Keratinocyte (primary cell): ENCODE measurements around the gene SOX8. TPM values are rescaled to one million over a fixed set of nuclear protein-coding genes. Genes with fewer than 3 reads are reported as not detected.

Experiments used
- DNase-seq: peaks from one replicate; pipeline ENCODE4 v3.0.0-alpha.2; 2011; ENCODE audit warnings: low read depth, missing footprints, low spot score
- FAIRE-seq: peaks from 2 replicates; lab custom pipeline; 2011; peaks lifted over from hg19 to GRCh38; lab: Jason Lieb, UNC
- H2AFZ ChIP-seq: 2 replicates; pipeline ENCODE4 v1.6.0; 2012; ENCODE audit warnings: low read length, control low read depth, inconsistent platforms; ENCODE audit not compliant: control insufficient read depth
- H3K27ac ChIP-seq: 2 replicates; pipeline ENCODE4 v1.5.1; 2011; ENCODE audit warnings: low read length; ENCODE audit not compliant: control insufficient read depth, insufficient read depth
- H3K27me3 ChIP-seq: 3 replicates; pipeline ENCODE4 v1.6.0; 2011; ENCODE audit warnings: low read length; ENCODE audit not compliant: control insufficient read depth, insufficient read depth; ENCODE audit errors: extremely low read depth
- H3K36me3 ChIP-seq, 2 experiments: 2 replicates in 1 of 2; 3 replicates in 1 of 2; pipeline ENCODE4 v1.5.1; 2011; ENCODE audit warnings: low read length in 2 of 2, mild to moderate bottlenecking in 1 of 2; ENCODE audit not compliant: control insufficient read depth in 2 of 2, insufficient read depth in 2 of 2; ENCODE audit errors: extremely low read depth in 1 of 2
- H3K4me1 ChIP-seq: 3 replicates; pipeline ENCODE4 v1.5.1; 2011; ENCODE audit warnings: low read length; ENCODE audit not compliant: control insufficient read depth, insufficient read depth; ENCODE audit errors: extremely low read depth
- H3K4me2 ChIP-seq: 3 replicates; pipeline ENCODE4 v1.6.0; 2011; ENCODE audit warnings: low read depth, low read length; ENCODE audit not compliant: control insufficient read depth, insufficient read depth; ENCODE audit errors: extremely low read depth
- H3K4me3 ChIP-seq, 3 experiments: fragments of 200-600 bp in 1 of 3; sonication (generic) in 1 of 3; 2 replicates in 2 of 3; 3 replicates in 1 of 3; pipeline ENCODE4 v1.5.1; 2011 to 2016; ENCODE audit warnings: low read length in 3 of 3, mild to moderate bottlenecking in 3 of 3, control low read depth in 2 of 3, inconsistent platforms in 1 of 3, low read depth in 1 of 3, mixed read lengths in 1 of 3, mixed run types in 1 of 3, moderate library complexity in 1 of 3; ENCODE audit not compliant: control insufficient read depth in 2 of 3, insufficient read depth in 2 of 3; ENCODE audit errors: extremely low read depth in 1 of 3
- H3K79me2 ChIP-seq: 2 replicates; pipeline ENCODE4 v1.6.0; 2012; ENCODE audit warnings: low read length; ENCODE audit not compliant: control insufficient read depth, insufficient read depth
- H3K9ac ChIP-seq: 3 replicates; pipeline ENCODE4 v1.6.0; 2011; ENCODE audit warnings: low read length; ENCODE audit not compliant: control insufficient read depth, insufficient read depth; ENCODE audit errors: extremely low read depth
- H3K9me1 ChIP-seq: 3 replicates; pipeline ENCODE4 v1.6.0; 2011; ENCODE audit warnings: low read length; ENCODE audit not compliant: control insufficient read depth, insufficient read depth; ENCODE audit errors: extremely low read depth
- H3K9me3 ChIP-seq: 2 replicates; pipeline ENCODE4 v1.5.1; 2012; ENCODE audit warnings: low read depth, low read length; ENCODE audit not compliant: control insufficient read depth
- H4K20me1 ChIP-seq: 3 replicates; pipeline ENCODE4 v1.6.0; 2011; ENCODE audit warnings: low read length; ENCODE audit not compliant: control insufficient read depth, insufficient read depth; ENCODE audit errors: extremely low read depth
- CTCF ChIP-seq, 3 experiments: IDR thresholded peaks in 1 of 3; conservative IDR thresholded peaks in 1 of 3; optimal IDR thresholded peaks in 1 of 3; 2 replicates in 2 of 3; 3 replicates in 1 of 3; pipeline versions ENCODE3 to v1.5.1; 2011; ENCODE audit warnings: low read length in 3 of 3, mild to moderate bottlenecking in 3 of 3, moderate library complexity in 2 of 3, control low read depth in 1 of 3, inconsistent platforms in 1 of 3; ENCODE audit not compliant: insufficient read depth in 2 of 3; ENCODE audit errors: extremely low read depth in 1 of 3
- EZH2 ChIP-seq: IDR thresholded peaks from one replicate; pipeline ENCODE4 v1.6.1; 2012; ENCODE audit warnings: inconsistent platforms, mild to moderate bottlenecking, low read length, moderate library complexity
- dilution Hi-C: fragments of 300-500 bp; cut with MboI; formaldehyde crosslinking; loops from one replicate; pipeline ENCODE4 v1.7.0; 2020; ENCODE audit warnings: low sequenced_read_pairs; ENCODE audit not compliant: extremely low pct_ligation_motif_present
- polyA plus RNA-seq, 5 experiments: library from polyadenylated mRNA; depleted of rRNA in 3 of 5; stranded (reverse) in 3 of 5; stranded (forward) in 1 of 5; unstranded in 1 of 5; fragments of >200 nt; gene quantifications; 1 replicate in 1 of 5; 2 replicates in 3 of 5; 3 replicates in 1 of 5; pipeline versions ENCODE4 v1.2.1 to v1.2.3, GENCODE V29; 2011 to 2012; ENCODE audit warnings: missing spikeins in 2 of 5, low read depth in 1 of 5, low replicate concordance in 1 of 5

SOX8 gene
- polyA plus RNA-seq, 1 donor (not counting 4 experiments of a cell fraction or from before 2014, with no cell fraction given), result 0.03 TPM

DNA sequence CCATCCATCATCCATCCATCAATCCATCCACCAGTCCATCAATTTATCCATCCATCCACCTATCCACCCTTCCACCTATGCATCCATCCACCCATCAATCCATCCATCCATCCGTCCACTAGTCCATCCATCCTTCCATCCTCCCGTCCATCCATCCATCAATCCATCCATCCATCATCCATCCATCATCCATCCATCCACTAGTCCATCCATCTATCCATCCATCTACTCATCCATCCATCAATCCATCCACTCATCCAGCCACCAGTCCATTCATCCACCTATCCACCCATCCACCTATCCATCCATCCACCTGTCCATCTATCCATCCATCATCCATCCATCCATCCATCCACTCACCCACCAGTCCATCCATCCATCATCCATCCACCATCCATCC lies 51.0 kb downstream of the SOX8 start:
- no peak for FAIRE-seq

DNA sequence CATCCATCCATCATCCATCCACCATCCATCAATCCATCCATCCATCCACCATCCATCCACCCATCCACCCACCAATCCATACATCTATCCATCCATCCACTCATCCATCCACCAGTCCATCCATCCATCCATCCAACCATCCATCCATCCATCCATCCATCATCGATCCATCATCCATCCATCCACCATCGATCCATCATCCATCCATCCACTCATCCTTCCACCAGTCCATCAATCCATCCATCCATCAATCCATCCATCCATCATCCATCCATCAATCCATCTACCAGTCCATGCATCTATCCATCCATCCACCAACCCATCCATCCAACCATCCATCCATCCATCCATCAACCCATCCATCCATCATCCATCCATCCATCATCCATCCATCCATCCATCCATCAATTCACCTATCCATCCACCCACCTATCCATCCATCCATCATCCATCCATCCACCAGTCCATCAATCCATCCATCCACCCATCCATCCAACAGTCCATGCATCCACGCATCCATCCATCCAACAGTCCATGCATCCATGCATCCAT lies 51.6 kb downstream of the SOX8 start:
- FAIRE-seq (no peak), DNase-seq (no peak)
- no peaks in the 10 kb centered on the region for H3K36me3 ChIP-seq
- H2AFZ ChIP-seq, result no peak overlapping the region
- no peak for TF ChIP-seq EZH2
- TF ChIP-seq CTCF (optimal IDR thresholded peaks at IDR 0.05 in 1 of 3, IDR thresholded peaks at IDR 0.05 in 1 of 3, conservative IDR thresholded peaks at IDR 0.05 in 1 of 3; ENCODE audit: extremely low read depth in 1 of 3, insufficient read depth in 2 of 3, low read length in 3 of 3), result no peak
- no peaks in the 10 kb centered on the region for H3K79me2 ChIP-seq
- no peaks in the 10 kb centered on the region for H3K9me1 ChIP-seq
- H3K4me2 ChIP-seq, result no peak overlapping the region
- peaks cover 3% of the 10 kb centered on the region for H3K9me3 ChIP-seq
- H3K4me1 ChIP-seq, result peaks cover 13% of the 10 kb centered on the region
- H3K9ac ChIP-seq, result no peak overlapping the region
- no peak overlapping the region for H3K27ac ChIP-seq
- no peak overlapping the region for H3K4me3 ChIP-seq
- dilution Hi-C loops, result no loop called here
- H4K20me1 ChIP-seq, result peaks cover 3% of the 10 kb centered on the region
- H3K27me3 ChIP-seq, result peaks cover 22% of the 10 kb centered on the region

More for the DNA sequence above, 51.0 kb downstream of the SOX8 start:
- peaks cover 9% of the 10 kb centered on the region for H3K4me1 ChIP-seq
- H4K20me1 ChIP-seq, result peaks cover 3% of the 10 kb centered on the region
- H2AFZ ChIP-seq, result no peak overlapping the region
- H3K4me3 ChIP-seq, result no peak overlapping the region
- no peak for DNase-seq
- no peak overlapping the region for H3K4me2 ChIP-seq
- H3K9me1 ChIP-seq, result no peaks in the 10 kb centered on the region
- no peaks in the 10 kb centered on the region for H3K79me2 ChIP-seq
- no peak overlapping the region for H3K9ac ChIP-seq
- dilution Hi-C loops, result no loop called here
- H3K36me3 ChIP-seq, result no peaks in the 10 kb centered on the region
- no peak overlapping the region for H3K27ac ChIP-seq
- H3K27me3 ChIP-seq, result peaks cover 22% of the 10 kb centered on the region
- no peak for TF ChIP-seq EZH2
- TF ChIP-seq CTCF (optimal IDR thresholded peaks at IDR 0.05 in 1 of 3, IDR thresholded peaks at IDR 0.05 in 1 of 3, conservative IDR thresholded peaks at IDR 0.05 in 1 of 3; ENCODE audit: extremely low read depth in 1 of 3, insufficient read depth in 2 of 3, low read length in 3 of 3), result no peak
- H3K9me3 ChIP-seq, result peaks cover 3% of the 10 kb centered on the region
